Neural progenitor cell (in vitro differentiated cells): ENCODE data around the gene GPX7.

ENCODE experiments used
- CTCF ChIP-seq: fragments of 200-600 bp; sonication (generic); IDR thresholded peaks from 2 replicates; pipeline ENCODE4 v1.5.1; 2017; ENCODE audit warnings: antibody characterized with exemption, mild to moderate bottlenecking
- EZH2 ChIP-seq: fragments of 200-600 bp; sonication (generic); IDR thresholded peaks from 2 replicates; pipeline ENCODE4 v1.6.1; 2017; ENCODE audit warnings: antibody characterized with exemption, mild to moderate bottlenecking, moderate library complexity
- EZH2phosphoT487 ChIP-seq: fragments of 200-600 bp; sonication (generic); IDR thresholded peaks from 2 replicates; pipeline ENCODE4 v1.6.1; 2017; ENCODE audit warnings: antibody characterized with exemption

- TF ChIP-seq EZH2 (no peak), CTCF (no peak), EZH2phosphoT487 (no peak)
These were observed 30.4 kb upstream of the GPX7 start for GRCh38 chr1:52571783-52572182.
